HG03060 (cell line): ENCODE results near the gene RTEL1.

ENCODE experiments used
- ATAC-seq: cut with Tn5 transposase; IDR thresholded peaks from one replicate; pipeline ENCODE4 v1.9.1; 2021; ENCODE audit warnings: low read depth, moderate number of reproducible peaks; ENCODE audit not compliant: unreplicated experiment

Gene RTEL1

GRCh38 chr20:63697868-63698545 lies 39.9 kb downstream of the RTEL1 start:
- no peak for ATAC-seq

- no peak for ATAC-seq
These were observed 40.8 kb downstream of the RTEL1 start for GRCh38 chr20:63698739-63699465.

GRCh38 chr20:63699466-63700198 lies 41.5 kb downstream of the RTEL1 start:
- ATAC-seq = no peak

- no peak for ATAC-seq
These were observed 42.3 kb downstream of the RTEL1 start for GRCh38 chr20:63700199-63701050.

- ATAC-seq = no peak
These were observed 42.9 kb downstream of the RTEL1 start for GRCh38 chr20:63701051-63701328.

- ATAC-seq = no peak
These were observed 43.4 kb downstream of the RTEL1 start for GRCh38 chr20:63701329-63702035.

GRCh38 chr20:63702036-63702665 lies 44.0 kb downstream of the RTEL1 start:
- no peak for ATAC-seq

- ATAC-seq = no peak
These were observed 44.8 kb downstream of the RTEL1 start for GRCh38 chr20:63702751-63703470.

- ATAC-seq = no peak
These were observed 45.4 kb downstream of the RTEL1 start for GRCh38 chr20:63703471-63703975.

- ATAC-seq = no peak
These were observed 46.0 kb downstream of the RTEL1 start for GRCh38 chr20:63703976-63704748.

- ATAC-seq = no peak
These were observed 46.6 kb downstream of the RTEL1 start for GRCh38 chr20:63704749-63705117.

GRCh38 chr20:63705232-63706026 lies 47.3 kb downstream of the RTEL1 start:
- no peak for ATAC-seq

GRCh38 chr20:63706027-63706695 lies 48.0 kb downstream of the RTEL1 start:
- ATAC-seq = no peak

- no peak for ATAC-seq
These were observed 48.9 kb downstream of the RTEL1 start for GRCh38 chr20:63706852-63707557.

- no peak for ATAC-seq
These were observed 49.6 kb downstream of the RTEL1 start, which contains the start of the genes ARFRP1 and ZGPAT for GRCh38 chr20:63707558-63708300. Gene ARFRP1 (minus strand): TSS chr20:63707976. CDS start chr20:63707091, 885 bp downstream. Gene ZGPAT (plus strand): TSS chr20:63708039. CDS start chr20:63708581, 542 bp downstream.
